NCI-H1105 treated with DMSO at 0.1 percent for 48 hours (cell line): ENCODE results near the gene FOXQ1.

Source experiments
- DNase-seq: peaks from one replicate; lab custom pipeline; 2025; lab: John Stamatoyannopoulos, UW

The FOXQ1 gene

DNA sequence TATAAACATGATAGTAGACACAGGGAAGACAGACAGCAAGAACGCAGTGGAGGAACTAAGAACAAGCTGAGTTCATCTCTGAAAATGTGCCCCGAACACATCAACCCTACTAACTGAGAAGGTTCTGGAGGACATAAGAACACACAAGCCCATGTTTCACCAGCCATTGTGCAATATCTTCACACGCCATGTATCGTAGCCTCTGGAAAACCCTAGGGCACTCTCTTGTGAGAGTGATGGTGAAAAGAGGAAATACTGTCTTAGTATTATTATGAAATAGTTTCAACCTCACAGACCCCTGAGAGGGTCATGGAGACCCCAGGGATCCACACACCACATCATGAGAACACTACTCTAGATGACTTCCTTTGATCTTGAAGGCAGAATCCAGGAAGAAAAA, 51.4 kb downstream of the FOXQ1 start:
- DNase-seq: no peak

DNA sequence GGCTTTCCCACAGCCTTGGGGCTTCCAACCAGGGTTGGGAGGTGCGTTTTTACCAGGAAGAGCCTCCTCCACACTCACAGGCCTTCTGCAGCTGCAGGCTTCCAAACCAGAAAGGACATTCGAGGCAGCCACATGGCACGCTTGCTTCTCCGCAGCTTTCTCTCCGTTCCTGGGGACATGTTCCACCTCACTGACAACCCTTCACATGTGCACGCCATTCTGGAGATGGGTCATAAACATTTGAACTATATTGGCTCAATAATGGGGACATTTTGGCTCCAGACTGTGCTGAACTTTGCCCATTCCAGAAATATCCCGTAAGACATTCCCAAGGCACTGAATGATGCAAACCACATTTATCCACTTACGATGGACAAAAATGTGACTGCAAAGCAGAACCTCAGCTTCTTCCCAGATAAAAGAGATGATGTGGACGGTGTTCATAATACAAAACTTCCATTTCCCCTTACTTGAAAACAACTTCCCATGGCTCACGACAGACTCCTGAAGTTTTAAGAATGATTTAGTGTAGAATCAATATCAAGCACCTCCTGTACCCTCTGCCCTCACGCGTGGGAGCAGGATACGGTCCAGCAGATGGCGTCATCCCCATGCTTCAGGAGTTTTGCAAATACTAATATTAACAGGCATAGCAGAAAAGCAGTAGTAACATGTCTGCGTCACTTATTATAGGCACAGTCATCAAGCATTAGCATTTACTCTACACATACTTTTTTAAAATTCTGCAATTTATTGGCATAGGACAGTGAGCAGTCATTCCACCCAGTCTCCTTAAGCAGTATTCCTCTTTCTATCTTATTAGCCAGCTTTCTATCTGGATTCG, 52.1 kb downstream of the FOXQ1 start:
- peak; percentile 25 for DNase-seq
